ENCODE measurements around the gene ATP5ME. TPM values are rescaled to one million over a fixed set of nuclear protein-coding genes. Genes with fewer than 3 reads are reported as not detected.

Gene ATP5ME
- total and polyA plus RNA-seq, 2 experiments from 2014 or later, result 143 to 669 TPM

DNA sequence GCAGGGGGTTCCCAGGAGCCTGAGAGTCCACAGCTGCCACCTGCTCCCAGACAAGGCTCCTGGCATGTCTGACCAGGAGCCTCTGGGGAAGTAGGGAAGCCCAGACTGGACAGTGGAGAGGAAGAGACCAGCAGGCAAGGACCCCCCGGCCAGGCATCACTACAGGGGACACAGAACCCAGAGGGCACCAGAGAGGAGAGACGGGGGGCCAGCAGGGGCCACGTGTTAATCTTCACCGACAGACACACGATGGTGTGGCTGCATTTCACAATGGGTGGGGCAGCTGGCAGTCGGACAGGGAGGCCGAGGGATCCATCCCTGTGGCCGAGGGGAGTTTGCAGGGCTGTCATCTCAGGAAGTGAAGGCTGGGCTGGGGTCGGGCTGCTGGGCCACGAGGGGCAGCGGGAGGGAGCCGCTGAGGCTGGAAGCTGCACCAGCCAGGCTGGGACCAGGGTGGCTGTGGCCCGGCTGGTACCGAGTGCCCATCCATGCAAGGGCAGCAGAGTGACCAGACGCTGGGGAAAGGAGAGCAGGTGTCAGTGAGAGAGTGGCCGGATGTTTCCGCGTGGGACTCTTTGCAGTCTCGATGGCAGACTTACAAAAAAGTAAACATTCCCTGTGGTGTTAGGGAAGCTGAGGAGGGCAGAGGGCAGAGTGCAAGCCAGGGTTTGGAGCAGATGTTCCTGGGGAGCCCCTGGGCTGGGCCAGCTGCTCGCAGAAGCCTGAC, 44.0 kb downstream of the ATP5ME start:
- no peak overlapping the region for H3K27ac ChIP-seq
- H3K79me2 ChIP-seq, result no peaks in the 10 kb centered on the region
- no peak for TF ChIP-seq EZH2phosphoT487 (IDR thresholded peaks at IDR 0.05; ENCODE audit: low read depth, severe bottlenecking, unreplicated experiment)
- TF ChIP-seq, protein P1, sequence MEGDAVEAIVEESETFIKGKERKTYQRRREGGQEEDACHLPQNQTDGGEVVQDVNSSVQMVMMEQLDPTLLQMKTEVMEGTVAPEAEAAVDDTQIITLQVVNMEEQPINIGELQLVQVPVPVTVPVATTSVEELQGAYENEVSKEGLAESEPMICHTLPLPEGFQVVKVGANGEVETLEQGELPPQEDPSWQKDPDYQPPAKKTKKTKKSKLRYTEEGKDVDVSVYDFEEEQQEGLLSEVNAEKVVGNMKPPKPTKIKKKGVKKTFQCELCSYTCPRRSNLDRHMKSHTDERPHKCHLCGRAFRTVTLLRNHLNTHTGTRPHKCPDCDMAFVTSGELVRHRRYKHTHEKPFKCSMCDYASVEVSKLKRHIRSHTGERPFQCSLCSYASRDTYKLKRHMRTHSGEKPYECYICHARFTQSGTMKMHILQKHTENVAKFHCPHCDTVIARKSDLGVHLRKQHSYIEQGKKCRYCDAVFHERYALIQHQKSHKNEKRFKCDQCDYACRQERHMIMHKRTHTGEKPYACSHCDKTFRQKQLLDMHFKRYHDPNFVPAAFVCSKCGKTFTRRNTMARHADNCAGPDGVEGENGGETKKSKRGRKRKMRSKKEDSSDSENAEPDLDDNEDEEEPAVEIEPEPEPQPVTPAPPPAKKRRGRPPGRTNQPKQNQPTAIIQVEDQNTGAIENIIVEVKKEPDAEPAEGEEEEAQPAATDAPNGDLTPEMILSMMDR (IDR thresholded peaks at IDR 0.05; ENCODE audit: poor library complexity), result no peak
- TF ChIP-seq EZH2 (IDR thresholded peaks at IDR 0.05; ENCODE audit: borderline replicate concordance), result no peak
- DNase-seq (ENCODE audit: low spot score), result no peak
- no peak overlapping the region for H3K4me3 ChIP-seq
- H2AFZ ChIP-seq, result no peak overlapping the region
- H3K9me2 ChIP-seq (replicated peaks; ENCODE audit: insufficient read depth), result no peaks in the 10 kb centered on the region
- 74% methylated on average over 19 of the region's 20 CpGs for WGBS (ENCODE audit: low lambda C conversion rate, missing lambda C conversion rate)
- H3K4me2 ChIP-seq, result no peak overlapping the region
- no peaks in the 10 kb centered on the region for H3K9me3 ChIP-seq (ENCODE audit: low read depth)
- H3K4me1 ChIP-seq (ENCODE audit: insufficient read depth), result no peaks in the 10 kb centered on the region
- H3K27me3 ChIP-seq, result no peaks in the 10 kb centered on the region
- H4K20me1 ChIP-seq (ENCODE audit: insufficient read depth, poor library complexity, severe bottlenecking), result no peaks in the 10 kb centered on the region
- H3K36me3 ChIP-seq (replicated peaks; ENCODE audit: insufficient read depth, low read depth), result no peaks in the 10 kb centered on the region

DNA sequence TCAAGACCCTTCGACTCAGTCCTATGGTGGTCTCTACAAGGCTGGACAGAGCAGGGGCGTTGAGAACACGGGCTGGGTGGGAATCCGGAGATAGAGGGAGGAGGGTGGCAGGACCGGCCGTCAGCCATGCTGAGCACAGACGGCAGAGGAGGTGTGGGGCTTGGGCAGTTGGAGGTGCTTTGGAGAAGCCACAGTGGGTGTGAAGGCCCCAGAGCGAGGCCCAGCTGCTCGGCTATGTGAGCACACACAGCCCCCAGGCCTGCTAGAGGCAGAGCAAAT, 44.5 kb downstream of the ATP5ME start:
- Histone ChIP-seq H3K4me2 (no peak overlapping the region), H2AFZ (no peak overlapping the region), H3K9me3 (ENCODE audit: low read depth) (no peaks in the 10 kb centered on the region), H3K4me1 (ENCODE audit: insufficient read depth) (no peaks in the 10 kb centered on the region), H3K79me2 (no peaks in the 10 kb centered on the region), H3K27ac (no peak overlapping the region), H4K20me1 (ENCODE audit: insufficient read depth, poor library complexity, severe bottlenecking) (no peaks in the 10 kb centered on the region), H3K27me3 (no peaks in the 10 kb centered on the region), H3K4me3 (no peak overlapping the region), H3K36me3 (replicated peaks; ENCODE audit: insufficient read depth, low read depth) (no peaks in the 10 kb centered on the region), H3K9me2 (replicated peaks; ENCODE audit: insufficient read depth) (no peaks in the 10 kb centered on the region)
- no peak for DNase-seq (ENCODE audit: low spot score)
- no peak for TF ChIP-seq EZH2 (IDR thresholded peaks at IDR 0.05; ENCODE audit: borderline replicate concordance)
- TF ChIP-seq, protein P1 (IDR thresholded peaks at IDR 0.05; ENCODE audit: poor library complexity), result no peak
- TF ChIP-seq EZH2phosphoT487 (IDR thresholded peaks at IDR 0.05; ENCODE audit: low read depth, severe bottlenecking, unreplicated experiment), result no peak
- WGBS (ENCODE audit: low lambda C conversion rate, missing lambda C conversion rate), result 78% methylated on average over 9 of the region's 9 CpGs

DNA sequence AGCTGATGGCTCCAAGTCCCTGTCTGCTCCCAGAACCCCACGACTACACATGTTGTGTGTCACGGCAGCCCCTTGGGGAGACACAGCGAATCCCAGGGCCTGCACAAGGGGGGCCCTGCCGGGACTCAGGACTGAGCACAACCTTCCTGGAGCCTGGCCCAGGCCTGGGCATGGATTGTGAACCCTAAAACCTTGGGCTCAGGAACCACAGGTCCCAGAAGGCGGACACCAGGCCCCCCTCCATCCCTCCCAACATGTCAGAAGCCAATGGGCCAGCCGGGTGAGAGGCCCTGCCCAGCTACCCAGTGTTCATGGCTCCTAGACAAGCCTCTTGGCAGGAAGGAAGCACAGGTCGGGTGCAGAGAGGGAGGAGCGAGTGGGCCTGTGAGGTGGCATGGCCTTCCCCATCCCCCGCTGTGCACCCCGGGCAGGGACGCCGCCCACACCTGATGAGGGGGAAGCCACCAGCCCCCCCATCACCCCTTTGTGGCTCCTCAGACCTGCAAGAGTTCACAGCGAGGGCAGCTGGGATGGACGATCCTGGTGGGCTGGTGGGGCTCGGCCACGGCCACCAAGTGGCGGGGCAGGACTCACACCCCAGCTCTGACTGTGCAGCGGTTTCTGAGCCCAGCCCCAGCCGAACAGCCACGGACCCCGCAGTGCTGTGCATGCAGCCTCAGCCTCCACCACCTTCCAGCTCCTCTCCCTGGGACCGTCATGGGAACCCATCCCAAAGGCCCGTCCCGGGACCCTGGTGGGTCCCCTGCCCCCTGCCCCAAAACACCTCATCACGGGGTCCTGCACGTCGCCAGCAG, 45.0 kb downstream of the ATP5ME start:
- H3K27ac ChIP-seq, result no peak overlapping the region
- H3K79me2 ChIP-seq, result no peaks in the 10 kb centered on the region
- H3K9me3 ChIP-seq (ENCODE audit: low read depth), result no peaks in the 10 kb centered on the region
- WGBS (ENCODE audit: low lambda C conversion rate, missing lambda C conversion rate), result 92% methylated on average over 25 of the region's 27 CpGs
- no peak overlapping the region for H2AFZ ChIP-seq
- H3K27me3 ChIP-seq, result no peaks in the 10 kb centered on the region
- peak; percentile 2 for DNase-seq (ENCODE audit: low spot score)
- no peaks in the 10 kb centered on the region for H4K20me1 ChIP-seq (ENCODE audit: insufficient read depth, poor library complexity, severe bottlenecking)
- H3K36me3 ChIP-seq (replicated peaks; ENCODE audit: insufficient read depth, low read depth), result no peaks in the 10 kb centered on the region
- H3K4me3 ChIP-seq, result no peak overlapping the region
- no peak overlapping the region for H3K4me2 ChIP-seq
- no peaks in the 10 kb centered on the region for H3K4me1 ChIP-seq (ENCODE audit: insufficient read depth)
- TF ChIP-seq, protein P1 (IDR thresholded peaks at IDR 0.05; ENCODE audit: poor library complexity), result no peak
- no peak for TF ChIP-seq EZH2phosphoT487 (IDR thresholded peaks at IDR 0.05; ENCODE audit: low read depth, severe bottlenecking, unreplicated experiment)
- TF ChIP-seq EZH2 (IDR thresholded peaks at IDR 0.05; ENCODE audit: borderline replicate concordance), result no peak
- H3K9me2 ChIP-seq (replicated peaks; ENCODE audit: insufficient read depth), result no peaks in the 10 kb centered on the region
